T-cell (primary cell): ENCODE measurements around the gene UBAC2. TPM values are rescaled to one million over a fixed set of nuclear protein-coding genes. Genes with fewer than 3 reads are reported as not detected.

Experiments
- ATAC-seq, 4 experiments: fragments of 200-7000 bp in 3 of 4; fragments of 150-1000 bp in 1 of 4; cut with Tn5 transposase; replicated peaks in 1 of 4; 1 replicate in 3 of 4; 2 replicates in 1 of 4; pipeline ENCODE4 v1.10.0; 2021; ENCODE audit warnings: moderate library complexity in 3 of 4, mild to moderate bottlenecking in 2 of 4, moderate number of reproducible peaks in 1 of 4
- CTCF ChIA-PET, 2 donors: fragments of 300-600 bp; sonication (Branson Sonifier 250); formaldehyde crosslinking; loops; one replicate each; lab custom pipeline; 2022; ENCODE audit warnings: antibody characterized with exemption in 2 of 2; lab: Charles Lee
- POLR2A ChIA-PET, 2 donors: fragments of 300-600 bp; sonication (Branson Sonifier 250); formaldehyde crosslinking; loops; one replicate each; lab custom pipeline; 2022; ENCODE audit warnings: antibody characterized with exemption in 2 of 2; lab: Charles Lee
- DNase-seq, 35 experiments: peaks; one replicate each; pipeline versions ENCODE4 v3.0.0 to v3.0.0-alpha.2; 2013 to 2023
- H3K27ac ChIP-seq: one replicate; pipeline ENCODE4 v1.5.1; 2013; ENCODE audit warnings: low read length
- H3K27me3 ChIP-seq, 2 experiments: replicated peaks in 1 of 2; 1 replicate in 1 of 2; 2 replicates in 1 of 2; pipeline versions ENCODE4 v1.6.1 to v1.7.0; 2013; ENCODE audit warnings: low read length in 1 of 2, mixed read lengths in 1 of 2; ENCODE audit not compliant: control insufficient read depth in 2 of 2, insufficient read depth in 2 of 2; ENCODE audit errors: extremely low read depth in 1 of 2
- H3K36me3 ChIP-seq, 2 donors: 1 replicate in 1 of 2; 2 replicates in 1 of 2; pipeline versions ENCODE4 v1.6.1 to v1.7.0; 2013; ENCODE audit warnings: low read length in 1 of 2; ENCODE audit not compliant: control insufficient read depth in 2 of 2, insufficient read depth in 1 of 2; ENCODE audit errors: extremely low read depth in 1 of 2
- H3K4me1 ChIP-seq, 2 experiments: 1 replicate in 1 of 2; 2 replicates in 1 of 2; pipeline versions ENCODE4 v1.6.1 to v1.7.0; 2013; ENCODE audit warnings: low read length in 2 of 2, mixed read lengths in 1 of 2; ENCODE audit not compliant: insufficient read depth in 2 of 2, control insufficient read depth in 1 of 2; ENCODE audit errors: extremely low read depth in 1 of 2
- H3K4me3 ChIP-seq, 2 donors: 1 replicate in 1 of 2; 2 replicates in 1 of 2; pipeline versions ENCODE4 v1.5.1 to v1.7.0; 2013; ENCODE audit warnings: mild to moderate bottlenecking in 2 of 2, low read length in 1 of 2, moderate library complexity in 1 of 2; ENCODE audit not compliant: control insufficient read depth in 1 of 2; ENCODE audit errors: extremely low read depth in 1 of 2
- H3K9me3 ChIP-seq: 2 replicates; pipeline ENCODE4 v1.7.0; 2013
- H3K27ac Mint-ChIP-seq, 2 donors: one replicate each; pipeline ENCODE4 v1.8.0; 2020 to 2021; ENCODE audit warnings: mild to moderate bottlenecking in 2 of 2, mixed read lengths in 2 of 2
- H3K27me3 Mint-ChIP-seq, 2 donors: one replicate each; pipeline ENCODE4 v1.8.0; 2021 to 2022; ENCODE audit warnings: mixed read lengths in 2 of 2
- H3K36me3 Mint-ChIP-seq: one replicate; pipeline ENCODE4 v1.8.0; 2021; ENCODE audit warnings: mixed read lengths
- H3K4me1 Mint-ChIP-seq, 3 donors: one replicate each; pipeline ENCODE4 v1.8.0; 2020 to 2022; ENCODE audit warnings: mixed read lengths in 3 of 3, mild to moderate bottlenecking in 1 of 3
- H3K4me3 Mint-ChIP-seq, 3 donors: one replicate each; pipeline ENCODE4 v1.8.0; 2020 to 2022; ENCODE audit warnings: mild to moderate bottlenecking in 3 of 3, mixed read lengths in 3 of 3, moderate library complexity in 3 of 3
- H3K9me3 Mint-ChIP-seq, 3 donors: one replicate each; pipeline ENCODE4 v1.8.0; 2020 to 2022; ENCODE audit warnings: mixed read lengths in 3 of 3
- WGBS: methylation state at CpG from one replicate; pipeline ENCODE4 v1.1.5; 2013; ENCODE audit warnings: missing lambda C conversion rate; ENCODE audit not compliant: insufficient coverage; 5-methylcytosine and 5-hydroxymethylcytosine counted together
- total RNA-seq, 35 experiments: library from RNA in 6 of 35; stranded (reverse) in 6 of 35; fragments of 120-200 nt in 1 of 35; gene quantifications; one replicate each; pipeline versions ENCODE4 v1.2.1 to v1.2.4 and lab custom pipeline; 2013 to 2026

The UBAC2 gene
- total RNA-seq, 5 donors from 2014 or later (not counting 1 experiment from before 2014, with no cell fraction given) = 83.3 to 99.3 (median 84.9) TPM

DNA sequence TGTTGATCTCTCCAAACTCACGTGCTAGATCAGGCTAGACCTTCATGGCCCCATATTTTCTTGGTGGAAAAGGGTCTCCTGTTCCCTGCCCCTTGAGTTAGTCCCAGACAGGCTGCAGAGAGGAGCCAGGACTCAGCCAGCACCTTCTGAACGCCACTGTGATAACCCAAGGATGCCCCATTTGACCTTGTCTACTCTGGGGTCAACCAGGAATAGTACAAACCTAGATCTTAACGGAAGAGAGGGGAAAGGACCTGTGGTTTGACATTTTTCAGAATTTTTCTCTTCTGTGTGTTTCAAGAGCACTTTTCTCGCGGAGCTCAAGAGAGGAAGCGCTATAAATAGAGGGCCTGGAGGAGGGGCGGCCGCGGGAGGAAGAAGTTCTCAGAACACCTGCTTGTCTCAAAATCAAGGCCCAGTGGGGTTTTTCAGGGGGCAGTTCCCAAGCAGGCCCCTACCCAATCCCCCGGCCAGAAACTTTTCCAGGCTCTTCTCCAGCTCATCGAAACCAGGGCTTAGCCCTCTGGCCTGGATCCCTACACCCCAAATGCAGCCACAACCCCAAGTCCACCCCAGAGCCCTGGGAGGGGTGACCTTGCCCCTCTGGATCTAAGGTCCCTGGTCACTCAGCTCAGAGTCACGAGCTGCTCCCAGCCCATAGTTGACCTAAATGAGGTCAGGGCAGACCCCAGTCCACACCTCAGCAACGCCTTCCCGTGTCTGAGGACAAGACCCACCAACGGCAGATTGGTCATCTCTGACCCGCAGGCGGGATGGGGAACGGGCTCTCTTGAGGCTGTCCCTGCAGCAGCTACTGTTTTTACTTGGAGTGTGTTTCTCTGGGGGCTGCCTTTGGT lies 225.1 kb downstream of the UBAC2 start:
- Mint-ChIP-seq H3K36me3 (no peaks in the 10 kb centered on the region), H3K27me3 (no peaks in the 10 kb centered on the region), H3K4me3 (peak overlapping the region; percentile 26 to 80 (median 61)), H3K27ac (peak overlapping the region; percentile 85 to 91), H3K4me1 (peaks cover 61 to 65% (median 63%) of the 10 kb centered on the region in 3 donors), H3K9me3 (no peaks in the 10 kb centered on the region)
- CTCF ChIA-PET = interaction anchor here (0.8 to 1.9 kb wide), 6 partner anchors 9 to 350 kb away, joined by 3 to 10 read pairs (median 6); no protein-coding TSS in a partner anchor
- ATAC-seq = peak; percentile 71 to 81 (median 74)
- WGBS = 2% methylated on average over 10 of the region's 18 CpGs
- H3K9me3 ChIP-seq = no peaks in the 10 kb centered on the region
- no peaks in the 10 kb centered on the region for H3K36me3 ChIP-seq
- H3K27me3 ChIP-seq = no peaks in the 10 kb centered on the region
- DNase-seq = peak in 22 of 35 experiments; percentile 27 to 67 (median 56)
- POLR2A ChIA-PET = interaction anchor here (0.6 to 0.7 kb wide), 4 partner anchors 39 to 169 kb away, joined by 3 to 12 read pairs (median 4); no protein-coding TSS in a partner anchor
- peaks cover 41 to 63% of the 10 kb centered on the region in 2 experiments for H3K4me1 ChIP-seq
- peak overlapping the region in 1 of 2 donors; percentile 6 for H3K4me3 ChIP-seq
- H3K27ac ChIP-seq = peak overlapping the region; percentile 90

GRCh38 chr13:99426426-99426825 lies 225.8 kb downstream of the UBAC2 start:
- POLR2A ChIA-PET = interaction anchor here in 1 of 2 donors (0.6 kb wide), 1 partner anchor 39 kb away, joined by 5 read pairs; no protein-coding TSS in a partner anchor
- Mint-ChIP-seq H3K27me3 (no peaks in the 10 kb centered on the region), H3K9me3 (no peaks in the 10 kb centered on the region)

DNA sequence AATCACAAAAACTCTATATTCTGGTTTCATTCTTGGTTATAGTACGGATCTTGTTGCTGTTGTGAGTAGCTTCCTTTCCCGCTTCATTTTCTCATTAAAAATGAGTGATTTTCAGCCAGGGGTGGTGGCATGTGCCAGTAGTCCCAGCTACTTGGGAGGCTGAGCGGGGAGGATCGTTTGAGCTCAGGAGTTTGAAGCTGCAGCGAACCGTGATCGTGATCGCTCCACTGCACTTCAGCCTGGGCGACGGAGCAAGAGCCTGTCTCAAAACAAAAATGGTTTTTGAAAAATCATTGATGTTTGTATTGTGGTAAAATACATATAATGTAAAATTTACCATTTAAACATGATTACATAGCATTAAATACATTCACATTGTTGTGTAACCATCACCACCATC lies 229.0 kb downstream of the UBAC2 start:
- no peak overlapping the region for H3K27ac Mint-ChIP-seq
- Histone ChIP-seq H3K36me3 (no peaks in the 10 kb centered on the region), H3K27ac (no peak overlapping the region), H3K9me3 (no peaks in the 10 kb centered on the region), H3K4me1 (peaks cover 40 to 61% of the 10 kb centered on the region in 2 experiments), H3K27me3 (no peaks in the 10 kb centered on the region), H3K4me3 (no peak overlapping the region)
- peaks cover 60 to 66% (median 64%) of the 10 kb centered on the region in 3 donors for H3K4me1 Mint-ChIP-seq
- no peaks in the 10 kb centered on the region for H3K9me3 Mint-ChIP-seq
- no peak for DNase-seq
- ChIA-PET POLR2A (no interaction called here), CTCF (no interaction called here)
- WGBS = 95% methylated on average over 6 of the region's 10 CpGs
- no peaks in the 10 kb centered on the region for H3K27me3 Mint-ChIP-seq
- no peak overlapping the region for H3K4me3 Mint-ChIP-seq
- H3K36me3 Mint-ChIP-seq = no peaks in the 10 kb centered on the region
- ATAC-seq = no peak

More at GRCh38 chr13:99426426-99426825, 225.8 kb downstream of the UBAC2 start:
- Histone ChIP-seq H3K36me3 (no peaks in the 10 kb centered on the region), H3K9me3 (no peaks in the 10 kb centered on the region), H3K27ac (peak overlapping the region; percentile 90), H3K4me3 (no peak overlapping the region), H3K27me3 (no peaks in the 10 kb centered on the region), H3K4me1 (peaks cover 38 to 61% of the 10 kb centered on the region in 2 experiments)
- ATAC-seq (no peak), DNase-seq (no peak)
- CTCF ChIA-PET = interaction anchor here in 1 of 2 donors (1.9 kb wide), 1 partner anchor 156 kb away, joined by 10 read pairs; no protein-coding TSS in a partner anchor
- Mint-ChIP-seq H3K36me3 (no peaks in the 10 kb centered on the region), H3K4me3 (peak overlapping the region in 1 of 3 donors; percentile 80), H3K27ac (peak overlapping the region; percentile 85 to 91), H3K4me1 (peaks cover 60 to 66% (median 62%) of the 10 kb centered on the region in 3 donors)
- WGBS = 77% methylated on average over 3 of the region's 7 CpGs

DNA sequence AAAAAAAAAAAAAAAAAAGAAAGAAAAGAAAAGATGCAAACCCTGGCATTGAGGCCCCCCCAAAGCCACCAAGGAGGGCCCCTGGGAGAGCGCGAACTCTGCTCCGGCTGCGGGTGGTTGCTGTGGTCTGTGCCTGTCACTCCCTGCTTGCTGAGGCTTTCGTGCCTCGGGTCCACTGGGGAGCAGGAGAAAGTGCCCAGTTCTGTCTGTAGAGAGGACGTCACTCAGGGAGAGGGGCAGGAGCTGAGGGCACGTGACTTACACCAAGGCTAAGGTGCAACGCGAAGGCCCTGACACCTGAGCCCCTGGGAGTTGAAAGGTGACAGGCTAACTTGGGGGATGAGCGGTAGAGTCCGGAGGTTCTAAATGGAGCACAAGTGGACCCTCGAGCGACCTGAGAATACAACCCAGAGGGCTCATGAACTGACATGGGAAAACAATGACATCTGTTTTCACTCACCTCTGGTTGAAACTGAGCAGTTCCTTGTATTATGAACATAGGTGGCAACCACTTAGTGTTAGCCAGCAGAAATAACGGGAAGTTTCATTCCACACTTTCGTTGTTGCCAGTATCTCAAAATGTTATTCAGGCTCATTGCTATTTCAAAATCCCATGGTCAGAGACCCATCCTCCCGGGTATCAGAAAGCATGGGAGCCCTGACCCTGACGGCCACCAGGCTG lies 231.4 kb downstream of the UBAC2 start:
- peak overlapping the region; percentile 93 to 95 for H3K27ac Mint-ChIP-seq
- H3K4me1 Mint-ChIP-seq = peaks cover 65 to 68% (median 66%) of the 10 kb centered on the region in 3 donors
- Histone ChIP-seq H3K27me3 (no peaks in the 10 kb centered on the region), H3K4me3 (peak overlapping the region; percentile 23 to 58), H3K9me3 (no peaks in the 10 kb centered on the region), H3K4me1 (peaks cover 44 to 60% of the 10 kb centered on the region in 2 experiments), H3K27ac (peak overlapping the region; percentile 91), H3K36me3 (no peaks in the 10 kb centered on the region)
- peak overlapping the region; percentile 73 to 84 (median 79) for H3K4me3 Mint-ChIP-seq
- no peaks in the 10 kb centered on the region for H3K36me3 Mint-ChIP-seq
- no peaks in the 10 kb centered on the region for H3K9me3 Mint-ChIP-seq
- H3K27me3 Mint-ChIP-seq = no peaks in the 10 kb centered on the region
- ChIA-PET CTCF (interaction anchor here (0.6 kb wide), 2 partner anchors 10 to 64 kb away, joined by 3 read pairs; no protein-coding TSS in a partner anchor), POLR2A (no interaction called here)
- ATAC-seq = no peak
- peak in 1 of 35 experiments; percentile 55 for DNase-seq
- WGBS = 63% methylated on average over 16 of the region's 18 CpGs

- H3K27ac Mint-ChIP-seq = peak overlapping the region; percentile 93 to 95
- peaks cover 47 to 60% of the 10 kb centered on the region in 2 experiments for H3K4me1 ChIP-seq
- no peaks in the 10 kb centered on the region for H3K36me3 Mint-ChIP-seq
- DNase-seq (peak in 34 of 35 experiments; percentile 62 to 94 (median 80)), ATAC-seq (peak; percentile 31 to 64 (median 38))
- peak overlapping the region; percentile 73 to 84 (median 79) for H3K4me3 Mint-ChIP-seq
- peak overlapping the region; percentile 91 for H3K27ac ChIP-seq
- no peaks in the 10 kb centered on the region for H3K27me3 ChIP-seq
- no peaks in the 10 kb centered on the region for H3K9me3 ChIP-seq
- WGBS = 2% methylated on average over 21 of the region's 23 CpGs
- ChIA-PET POLR2A (interaction anchor here in 1 of 2 donors (0.5 kb wide), 1 partner anchor 136 kb away, joined by 3 read pairs; no protein-coding TSS in a partner anchor), CTCF (interaction anchor here in 1 of 2 donors (1.0 to 5.6 kb wide), 4 partner anchors 45 to 169 kb away, joined by 3 to 195 read pairs (median 10); no protein-coding TSS in a partner anchor)
- H3K4me3 ChIP-seq = peak overlapping the region; percentile 23 to 58
- no peaks in the 10 kb centered on the region for H3K9me3 Mint-ChIP-seq
- H3K36me3 ChIP-seq = no peaks in the 10 kb centered on the region
- H3K4me1 Mint-ChIP-seq = peaks cover 64 to 68% (median 66%) of the 10 kb centered on the region in 3 donors
- no peaks in the 10 kb centered on the region for H3K27me3 Mint-ChIP-seq
Observed at GRCh38 chr13:99432609-99433542, 232.2 kb downstream of the UBAC2 start.
